IPS-NIHi7 (cell line): Measurements from ENCODE around the gene RBM14.
"Not testable (repeated sequence)": the region's sequence is repeated elsewhere in the genome, so short reads cannot be mapped to it uniquely, and the experiment has no call there.

Source experiments
- DNase-seq: peaks from one replicate; pipeline ENCODE4 v3.0.0; 2012; ENCODE audit warnings: mixed read lengths; ENCODE audit errors: extremely low spot score

Gene RBM14

GRCh38 chr11:66595245-66595904, 21.1 kb upstream of the RBM14 start:
- no peak for DNase-seq

- no peak for DNase-seq
These were observed 17.4 kb upstream of the RBM14 start for GRCh38 chr11:66598993-66599392.

- DNase-seq, result no peak
These were observed 16.2 kb upstream of the RBM14 start for GRCh38 chr11:66600219-66600618.

- DNase-seq, result no peak
These were observed 15.7 kb upstream of the RBM14 start for GRCh38 chr11:66600631-66601233.

GRCh38 chr11:66603072-66603471, 13.4 kb upstream of the RBM14 start:
- no peak for DNase-seq

- DNase-seq, result no peak
These were observed 12.3 kb upstream of the RBM14 start for GRCh38 chr11:66604155-66604554.

GRCh38 chr11:66606608-66607007, 9.8 kb upstream of the RBM14 start:
- not testable (repeated sequence) for DNase-seq

GRCh38 chr11:66607126-66607834, 9.2 kb upstream of the RBM14 start:
- DNase-seq, result no peak

GRCh38 chr11:66609721-66610617, 6.5 kb upstream of the RBM14 start:
- DNase-seq, result no peak

GRCh38 chr11:66612458-66612857, 4.0 kb upstream of the RBM14 start:
- DNase-seq, result no peak

GRCh38 chr11:66614073-66614472, 2.4 kb upstream of the RBM14 start:
- no peak for DNase-seq

GRCh38 chr11:66617155-66617834, 865 bp downstream of the RBM14 start:
- no peak for DNase-seq

- no peak for DNase-seq
These were observed 2.7 kb downstream of the RBM14 start for GRCh38 chr11:66619080-66619554.

- DNase-seq, result no peak
These were observed 8.0 kb downstream of the RBM14 start for GRCh38 chr11:66624450-66624849.

GRCh38 chr11:66625041-66625751, 8.8 kb downstream of the RBM14 start:
- DNase-seq, result no peak

- no peak for DNase-seq
These were observed 9.3 kb downstream of the RBM14 start for GRCh38 chr11:66625752-66626149.

- DNase-seq, result no peak
These were observed 10.0 kb downstream of the RBM14 start for GRCh38 chr11:66626382-66626781.

GRCh38 chr11:66626926-66627325, 10.5 kb downstream of the RBM14 start:
- no peak for DNase-seq

GRCh38 chr11:66628061-66628603, 11.7 kb downstream of the RBM14 start:
- DNase-seq, result no peak

GRCh38 chr11:66629356-66629755, 12.9 kb downstream of the RBM14 start:
- no peak for DNase-seq
